ENCODE data around the gene CCNA2. TPM values are rescaled to one million over a fixed set of nuclear protein-coding genes. Genes with fewer than 3 reads are reported as not detected.

Gene CCNA2
- total and polyA plus RNA-seq, 9 of the 15 experiments (the other 6 are each of a cell fraction or from before 2014, with no cell fraction given), result 37.1 to 197 (median 154) TPM

- TF ChIP-seq HMGXB4 (CRISPR knock-in tag; IDR thresholded peaks at IDR 0.05) (no peak), ZNF609 (CRISPR knock-in tag; IDR thresholded peaks at IDR 0.05; ENCODE audit: borderline replicate concordance) (no peak), THAP7 (CRISPR knock-in tag; IDR thresholded peaks at IDR 0.05) (no peak), JUND (IDR thresholded peaks at IDR 0.05; ENCODE audit: borderline replicate concordance, low read depth, low read length) (peak; percentile 74), JUND (tag; IDR thresholded peaks at IDR 0.05; ENCODE audit: borderline replicate concordance, low read depth, low read length) (peak; percentile 44; the same call in 1 of the 3 replicates), NFIC (IDR thresholded peaks at IDR 0.05) (peak; percentile 91), MIER1 (IDR thresholded peaks at IDR 0.05; ENCODE audit: low read depth) (no peak), FOXJ3 (CRISPR knock-in tag; IDR thresholded peaks at IDR 0.05) (no peak), ZNF395 (CRISPR knock-in tag; IDR thresholded peaks at IDR 0.05) (peak; percentile 38; the same call in 1 of the 2 replicates), NR2F6 (CRISPR knock-in tag; IDR thresholded peaks at IDR 0.05) (no peak), ZNF316 (IDR thresholded peaks at IDR 0.05) (no peak), ZNF280A (IDR thresholded peaks at IDR 0.05; ENCODE audit: low read depth, partially characterized antibody) (no peak), CAMTA2 (CRISPR knock-in tag; conservative IDR thresholded peaks at IDR 0.05) (no peak), ATF4 (CRISPR knock-in tag; IDR thresholded peaks at IDR 0.05) (0 out of 2 replicates have a peak, but pooled peaks have one; percentile 25), ZFP36 (IDR thresholded peaks at IDR 0.05; ENCODE audit: low read depth, low read length, partially characterized antibody) (peak; percentile 88), POLR3G (IDR thresholded peaks at IDR 0.05; ENCODE audit: extremely low read depth, insufficient read length, insufficient replicate concordance) (no peak)
These were observed 29.0 kb downstream of the CCNA2 start (continued) for GRCh38 chr4:121794505-121795188.

All from K562 (cell line).